Measurements from ENCODE around the gene P3H3.

The P3H3 gene

DNA sequence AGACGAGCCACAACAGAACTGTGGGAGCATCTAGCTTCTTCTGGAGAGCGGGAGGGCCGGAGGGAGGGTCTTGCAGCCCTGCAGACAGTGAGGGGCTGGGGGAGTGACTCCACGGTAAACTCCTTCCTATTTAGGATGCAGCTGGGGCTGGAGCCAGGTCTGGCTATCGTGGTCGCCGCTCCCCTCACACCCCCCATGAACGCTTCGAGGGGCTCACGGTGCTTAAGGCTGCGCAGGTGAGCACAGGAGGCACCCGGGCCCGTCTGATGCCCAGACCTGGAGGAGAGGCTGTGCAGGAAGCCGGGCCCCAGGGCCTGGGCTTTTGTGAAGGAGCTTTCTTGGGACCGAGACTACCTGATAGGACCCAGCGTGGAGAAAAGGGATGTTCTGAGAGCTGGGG, 8.6 kb downstream of the P3H3 start:
- in situ Hi-C loops (cut with MboI; ENCODE audit: low pct_unique_long_range_greater_than_20kb, low sequenced_read_pairs, unreplicated experiment): no loop called here
- TF ChIP-seq CTCF (IDR thresholded peaks at IDR 0.05; ENCODE audit: extremely low read depth, insufficient read depth, missing control alignments): no peak
- DNase-seq (ENCODE audit: low spot score): no peak

- DNase-seq (ENCODE audit: low spot score): no peak
- in situ Hi-C loops (cut with MboI; ENCODE audit: low pct_unique_long_range_greater_than_20kb, low sequenced_read_pairs, unreplicated experiment): no loop called here
- no peak for TF ChIP-seq CTCF (IDR thresholded peaks at IDR 0.05; ENCODE audit: extremely low read depth, insufficient read depth, missing control alignments)
Observed at GRCh38 chr12:6837370-6838060, 9.3 kb downstream of the P3H3 start.

GRCh38 chr12:6838854-6839253, 10.6 kb downstream of the P3H3 start:
- in situ Hi-C loops (cut with MboI; ENCODE audit: low pct_unique_long_range_greater_than_20kb, low sequenced_read_pairs, unreplicated experiment): no loop called here
- TF ChIP-seq CTCF (IDR thresholded peaks at IDR 0.05; ENCODE audit: extremely low read depth, insufficient read depth, missing control alignments): no peak
- DNase-seq (ENCODE audit: low spot score): no peak

- DNase-seq (ENCODE audit: low spot score): peak; percentile 76
- TF ChIP-seq CTCF (IDR thresholded peaks at IDR 0.05; ENCODE audit: extremely low read depth, insufficient read depth, missing control alignments): no peak
- in situ Hi-C loops (cut with MboI; ENCODE audit: low pct_unique_long_range_greater_than_20kb, low sequenced_read_pairs, unreplicated experiment): no loop called here
Observed at GRCh38 chr12:6839482-6840201, 11.4 kb downstream of the P3H3 start.

GRCh38 chr12:6840330-6840729, 12.1 kb downstream of the P3H3 start:
- no peak for DNase-seq (ENCODE audit: low spot score)
- TF ChIP-seq CTCF (IDR thresholded peaks at IDR 0.05; ENCODE audit: extremely low read depth, insufficient read depth, missing control alignments): no peak
- in situ Hi-C loops (cut with MboI; ENCODE audit: low pct_unique_long_range_greater_than_20kb, low sequenced_read_pairs, unreplicated experiment): no loop called here

- DNase-seq (ENCODE audit: low spot score): no peak
- TF ChIP-seq CTCF (IDR thresholded peaks at IDR 0.05; ENCODE audit: extremely low read depth, insufficient read depth, missing control alignments): no peak
- in situ Hi-C loops (cut with MboI; ENCODE audit: low pct_unique_long_range_greater_than_20kb, low sequenced_read_pairs, unreplicated experiment): no loop called here
Observed at GRCh38 chr12:6840761-6841515, 12.7 kb downstream of the P3H3 start, which contains the start of gene GNB3. TSS of gene GNB3 (plus strand) at chr12:6840925. CDS start at chr12:6841288, 363 bp downstream.

Data from GM13977 (cell line).